ENCODE data around the gene TMEM231.

DNA sequence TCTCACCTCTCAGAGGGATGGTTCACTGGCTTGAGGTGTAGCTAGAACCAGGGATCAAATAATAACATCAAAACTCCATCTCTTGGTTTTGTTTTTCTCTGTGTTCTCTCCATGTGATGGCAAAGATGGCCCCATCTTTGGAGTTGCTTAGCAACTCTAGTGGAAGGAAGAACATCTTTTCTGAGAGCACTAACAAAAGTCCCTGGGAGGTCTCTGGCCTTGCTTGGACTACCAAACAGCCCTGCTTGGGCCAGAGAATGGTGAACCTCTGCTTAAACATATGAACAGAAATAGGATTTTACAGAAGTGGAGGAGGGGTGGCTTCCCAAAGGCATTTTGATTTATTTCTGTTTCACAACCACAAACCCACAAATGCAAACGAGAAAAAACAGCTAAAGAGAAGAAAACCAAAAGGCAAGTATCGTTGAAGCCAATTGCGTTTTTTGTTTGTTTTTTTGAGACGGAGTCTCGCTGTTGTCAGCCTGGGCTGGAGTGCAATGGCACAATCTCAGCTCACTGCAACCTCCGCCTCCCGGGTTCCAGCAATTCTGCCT lies 23.3 kb upstream of the TMEM231 start:
- TF ChIP-seq, protein P1, sequence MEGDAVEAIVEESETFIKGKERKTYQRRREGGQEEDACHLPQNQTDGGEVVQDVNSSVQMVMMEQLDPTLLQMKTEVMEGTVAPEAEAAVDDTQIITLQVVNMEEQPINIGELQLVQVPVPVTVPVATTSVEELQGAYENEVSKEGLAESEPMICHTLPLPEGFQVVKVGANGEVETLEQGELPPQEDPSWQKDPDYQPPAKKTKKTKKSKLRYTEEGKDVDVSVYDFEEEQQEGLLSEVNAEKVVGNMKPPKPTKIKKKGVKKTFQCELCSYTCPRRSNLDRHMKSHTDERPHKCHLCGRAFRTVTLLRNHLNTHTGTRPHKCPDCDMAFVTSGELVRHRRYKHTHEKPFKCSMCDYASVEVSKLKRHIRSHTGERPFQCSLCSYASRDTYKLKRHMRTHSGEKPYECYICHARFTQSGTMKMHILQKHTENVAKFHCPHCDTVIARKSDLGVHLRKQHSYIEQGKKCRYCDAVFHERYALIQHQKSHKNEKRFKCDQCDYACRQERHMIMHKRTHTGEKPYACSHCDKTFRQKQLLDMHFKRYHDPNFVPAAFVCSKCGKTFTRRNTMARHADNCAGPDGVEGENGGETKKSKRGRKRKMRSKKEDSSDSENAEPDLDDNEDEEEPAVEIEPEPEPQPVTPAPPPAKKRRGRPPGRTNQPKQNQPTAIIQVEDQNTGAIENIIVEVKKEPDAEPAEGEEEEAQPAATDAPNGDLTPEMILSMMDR (IDR thresholded peaks at IDR 0.05 in 4 of 5, conservative IDR thresholded peaks at IDR 0.05 in 1 of 5) = no peak
- no peak for TF ChIP-seq POLR2A (IDR thresholded peaks at IDR 0.05)
